HG03108 (cell line): ENCODE measurements around the gene CST11.

Experiments used
- ATAC-seq: cut with Tn5 transposase; IDR thresholded peaks from one replicate; pipeline ENCODE4 v1.9.1; 2021; ENCODE audit warnings: moderate library complexity; ENCODE audit not compliant: unreplicated experiment

The CST11 gene

GRCh38 chr20:23454816-23455215 lies 2.1 kb upstream of the CST11 start:
- ATAC-seq, result no peak

GRCh38 chr20:23453549-23454543 lies 1.2 kb upstream of the CST11 start:
- no peak for ATAC-seq

DNA sequence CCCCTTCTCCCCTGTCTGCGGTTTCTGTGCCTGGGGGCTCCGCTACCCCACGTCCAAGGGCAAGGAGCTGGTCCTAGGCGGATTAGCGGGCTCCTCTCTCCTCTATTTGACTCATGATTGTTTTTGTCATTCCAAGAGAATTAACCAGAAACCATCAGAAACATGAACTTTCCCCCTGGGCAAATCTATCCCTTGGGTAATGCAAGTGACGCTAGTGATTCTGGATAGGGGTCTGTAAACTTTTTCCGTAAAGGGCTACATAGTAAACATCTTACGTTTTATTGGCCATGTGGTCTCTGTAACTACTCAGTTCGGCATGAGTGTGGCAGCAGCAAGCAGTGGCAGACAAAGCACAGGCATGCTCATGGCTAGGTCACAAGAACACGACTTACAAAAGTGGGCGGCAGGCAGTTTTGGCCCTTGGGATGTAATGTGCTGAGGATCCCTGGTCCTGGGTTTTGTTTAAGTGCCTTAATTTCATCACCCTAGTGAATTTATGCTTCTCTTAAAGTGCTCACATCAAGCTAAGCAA lies 654 bp downstream of the CST11 start:
- ATAC-seq, result no peak

DNA sequence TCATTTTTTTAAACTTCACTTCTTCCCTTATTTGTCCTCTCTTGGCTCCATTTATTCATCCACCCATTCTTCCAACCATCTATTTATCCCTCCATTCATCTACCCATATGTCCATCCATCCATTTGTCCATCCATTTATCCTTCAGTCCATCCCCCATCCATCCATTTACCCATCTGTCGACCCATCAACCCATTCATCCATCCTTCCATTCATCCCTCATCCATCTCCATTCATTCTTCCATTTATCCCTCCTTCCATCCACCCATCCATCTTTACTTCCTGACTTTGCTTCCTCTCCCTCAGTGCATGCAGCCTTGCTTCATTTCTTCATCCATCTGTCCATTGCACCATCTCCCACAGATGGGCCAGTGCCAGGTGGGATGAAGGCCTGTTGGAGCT lies 1.8 kb downstream of the CST11 start:
- no peak for ATAC-seq

DNA sequence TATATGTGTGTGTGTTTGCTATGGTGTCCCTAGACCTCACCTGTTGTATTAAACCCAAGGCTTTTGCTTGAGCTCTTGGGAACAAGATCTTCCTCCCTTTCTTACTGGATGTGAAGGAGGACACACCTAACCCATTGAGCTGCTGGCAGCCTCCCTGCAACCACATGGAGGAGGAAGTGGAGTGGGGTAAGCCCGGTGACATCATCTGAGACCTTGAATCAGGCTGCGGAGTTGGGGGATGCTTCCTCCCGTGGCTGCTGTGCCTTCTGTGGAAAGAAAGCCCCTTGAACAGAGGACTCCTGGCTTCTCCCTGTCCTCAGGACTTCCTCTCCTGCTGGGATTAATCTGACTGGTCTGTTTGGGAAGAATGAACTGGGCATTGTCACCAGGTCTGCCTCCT lies 3.3 kb downstream of the CST11 start:
- no peak for ATAC-seq

- ATAC-seq, result no peak
Observed at GRCh38 chr20:23448167-23448566, 4.5 kb downstream of the CST11 start.

DNA sequence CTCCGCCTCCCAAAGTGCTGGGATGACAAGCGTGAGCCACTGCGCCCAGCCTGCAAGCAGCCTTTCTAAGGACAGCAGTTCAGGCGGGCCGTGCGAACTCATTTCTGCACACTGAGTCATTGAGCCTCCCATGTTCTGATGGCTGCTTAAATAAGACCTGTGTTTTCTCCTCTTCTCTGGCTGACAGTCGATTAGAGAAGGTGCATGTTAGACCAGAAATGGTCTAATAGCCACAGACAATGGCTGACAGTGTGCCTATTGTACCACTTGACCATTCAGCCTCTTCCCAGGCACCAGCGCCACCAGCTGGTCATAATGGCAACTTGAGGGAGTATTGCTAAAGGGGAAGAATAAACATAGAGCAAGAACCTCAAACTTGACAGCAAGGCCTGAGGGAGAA lies 6.2 kb downstream of the CST11 start:
- peak; percentile 45 for ATAC-seq

- no peak for ATAC-seq
Observed at GRCh38 chr20:23445596-23446217, 7.0 kb downstream of the CST11 start.

DNA sequence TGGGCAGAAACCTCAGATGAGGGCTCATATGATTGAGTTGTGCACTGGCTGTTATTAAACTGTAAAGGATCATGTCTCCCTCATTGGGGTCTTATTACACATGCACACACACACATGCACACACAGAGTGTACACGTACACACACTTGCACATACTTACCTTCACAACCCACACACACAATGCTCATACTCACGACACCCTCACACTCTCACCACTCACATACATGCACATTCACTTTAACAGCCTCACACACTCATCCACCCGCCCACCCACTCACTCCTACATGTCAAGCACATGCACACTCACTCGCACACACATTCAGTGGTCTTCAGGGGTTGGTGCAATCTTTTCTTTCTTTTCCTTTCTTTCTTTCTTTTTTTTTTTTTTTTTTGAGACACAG lies 7.8 kb downstream of the CST11 start:
- no peak for ATAC-seq

DNA sequence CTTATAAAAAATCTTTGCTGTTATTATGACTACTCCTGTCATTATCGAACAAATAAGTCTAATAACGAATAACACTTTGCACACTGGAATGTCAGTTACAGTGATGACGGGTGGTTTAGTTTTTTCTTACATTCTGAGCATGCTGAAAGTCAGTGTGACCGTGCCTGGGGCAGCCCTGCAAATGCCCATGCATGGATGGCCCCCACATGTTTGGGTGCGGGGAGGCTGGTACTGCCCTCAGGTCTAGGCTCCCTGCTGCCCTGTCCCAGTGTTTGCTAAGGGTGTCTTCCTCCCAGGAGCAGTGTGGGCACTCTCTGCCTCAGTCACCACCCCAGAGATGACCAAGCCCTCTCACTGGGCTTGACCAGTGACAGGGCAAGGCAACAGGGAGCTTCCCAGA lies 10.2 kb downstream of the CST11 start:
- no peak for ATAC-seq

DNA sequence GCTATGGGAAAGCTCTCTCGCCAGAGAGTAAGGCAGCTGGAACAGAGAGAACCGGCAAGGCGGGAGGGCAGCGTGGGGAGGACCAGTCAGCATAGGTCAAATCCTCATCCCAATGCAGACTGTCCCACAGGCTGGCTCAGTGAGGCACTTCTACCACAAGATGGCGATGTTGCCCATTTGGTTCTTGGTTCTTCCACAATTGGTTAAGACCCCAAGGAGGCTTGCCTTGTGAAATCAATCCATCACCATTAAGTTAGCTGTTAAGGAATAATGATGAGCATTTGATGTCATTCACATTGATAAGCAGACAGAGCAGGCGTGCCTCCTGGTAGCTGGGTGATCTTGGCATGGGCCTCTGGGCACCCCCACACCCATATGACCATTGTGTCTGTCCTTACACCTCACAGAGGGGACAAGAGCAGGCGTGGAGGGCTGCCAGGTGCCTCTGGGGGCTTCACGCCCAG lies 10.8 kb downstream of the CST11 start:
- ATAC-seq, result peak; percentile 68

- no peak for ATAC-seq
Observed at GRCh38 chr20:23440004-23440403, 12.7 kb downstream of the CST11 start.

DNA sequence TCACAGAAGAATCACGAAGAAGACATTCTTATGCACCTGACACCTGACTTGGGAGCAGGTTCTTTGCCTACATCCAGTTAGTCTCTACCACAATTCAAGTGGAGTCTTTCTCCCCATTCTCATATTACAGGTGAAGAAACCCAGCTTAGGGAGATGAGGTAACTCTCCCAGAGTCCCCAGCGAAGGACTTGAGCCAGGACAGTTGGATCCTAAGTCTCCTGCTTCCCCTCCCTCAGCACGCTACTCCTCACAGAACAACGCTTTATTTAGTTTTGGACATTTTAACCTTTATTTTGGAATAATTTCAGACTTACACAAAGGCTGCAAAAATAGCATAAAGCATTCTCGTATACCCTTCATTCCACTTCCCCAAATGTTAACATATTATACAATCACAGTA lies 14.0 kb downstream of the CST11 start:
- ATAC-seq, result no peak

GRCh38 chr20:23437126-23437899 lies 15.4 kb downstream of the CST11 start:
- no peak for ATAC-seq

DNA sequence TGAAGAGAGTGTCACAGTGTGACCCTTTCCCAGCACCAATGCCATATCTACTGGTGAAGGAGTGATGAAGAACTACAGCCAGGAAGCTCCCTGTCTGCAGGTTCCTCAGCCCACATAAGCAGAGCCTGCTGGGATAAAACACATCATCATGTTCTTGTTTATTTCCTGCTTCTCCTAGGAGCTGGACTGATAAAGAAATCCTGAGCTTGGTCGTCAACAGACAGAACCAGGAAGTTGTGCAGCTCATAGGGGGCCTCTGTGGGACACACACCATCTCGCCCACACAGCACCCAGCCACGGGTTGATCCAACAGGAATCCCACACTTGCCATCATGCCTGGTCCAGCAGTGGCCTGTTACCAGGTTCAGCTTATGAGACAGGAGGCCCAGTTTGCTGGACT lies 16.0 kb downstream of the CST11 start:
- no peak for ATAC-seq

DNA sequence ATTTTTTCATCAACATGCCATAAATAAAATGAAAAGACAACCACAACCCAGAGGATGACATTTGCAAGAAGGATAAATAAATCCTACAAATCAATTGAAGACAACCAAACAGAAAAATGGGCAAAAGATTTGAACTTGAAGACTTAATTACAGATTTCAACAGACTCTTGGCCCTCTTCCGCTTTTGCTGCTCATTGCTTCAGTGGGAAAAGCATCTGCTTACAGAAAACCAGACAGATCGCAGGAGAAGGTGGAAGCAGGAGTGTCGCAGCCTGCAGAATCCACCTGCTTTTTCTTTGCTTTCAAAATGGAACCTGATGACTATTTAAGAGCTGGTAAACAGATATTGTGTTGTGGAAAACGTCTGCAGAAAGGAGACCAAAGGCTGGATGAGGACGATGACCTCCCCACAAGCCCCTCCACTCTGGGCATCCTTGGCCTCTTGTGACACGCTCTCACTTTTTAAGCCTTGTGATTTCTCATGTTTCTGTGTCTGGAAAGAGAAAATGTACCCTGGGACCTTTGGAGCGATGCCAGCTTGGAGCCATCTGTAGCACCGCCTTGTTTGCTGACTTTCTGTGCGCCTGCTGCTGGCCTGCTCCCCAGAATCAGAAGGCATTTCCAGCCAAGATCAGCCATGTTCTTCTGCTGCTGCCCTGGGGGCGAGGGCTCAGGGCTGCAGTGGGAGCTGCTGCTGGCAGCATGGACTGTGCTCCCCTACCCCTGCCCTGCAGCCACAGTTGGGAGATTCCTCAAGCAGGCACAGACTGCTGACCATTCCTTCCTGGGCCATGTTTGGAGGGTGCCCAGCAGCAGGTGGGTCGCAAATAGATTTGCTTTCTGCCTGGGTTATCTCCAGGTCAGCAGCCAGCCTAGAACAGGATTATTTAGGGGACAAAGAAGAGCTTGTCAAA lies 16.8 kb downstream of the CST11 start:
- ATAC-seq, result no peak

GRCh38 chr20:23434521-23435313 lies 18.0 kb downstream of the CST11 start:
- no peak for ATAC-seq

GRCh38 chr20:23433628-23434027 lies 19.0 kb downstream of the CST11 start:
- ATAC-seq, result no peak

DNA sequence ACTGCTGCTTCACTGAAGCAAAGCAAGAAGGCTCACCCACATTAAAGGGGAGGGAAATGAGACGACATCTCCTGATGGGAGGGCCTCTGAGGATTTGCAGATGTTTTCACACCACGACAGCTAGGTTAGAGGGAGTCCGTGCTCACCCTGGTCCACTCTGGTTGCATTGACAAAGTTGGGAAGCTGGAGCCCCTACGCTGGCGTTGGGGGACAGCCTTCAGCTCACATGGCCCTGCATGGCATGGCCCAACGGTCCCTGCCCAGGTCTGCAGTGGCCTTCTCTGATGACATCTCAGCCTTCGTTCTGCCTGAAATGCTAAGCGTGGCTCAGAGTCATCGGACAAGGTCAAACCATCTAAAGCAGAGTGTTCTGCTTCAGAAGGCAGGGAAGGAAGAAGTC lies 27.5 kb downstream of the CST11 start:
- no peak for ATAC-seq
